Activated naive CD8-positive, alpha-beta T cell (primary cell): ENCODE results near the gene RXRA.

Experiments used
- H3K27ac Mint-ChIP-seq: one replicate; pipeline ENCODE4 v1.8.0; 2021; ENCODE audit warnings: mixed read lengths
- H3K27me3 Mint-ChIP-seq: one replicate; pipeline ENCODE4 v1.8.0; 2021; ENCODE audit warnings: mixed read lengths
- H3K36me3 Mint-ChIP-seq: one replicate; pipeline ENCODE4 v1.8.0; 2021; ENCODE audit warnings: mixed read lengths
- H3K4me1 Mint-ChIP-seq: one replicate; pipeline ENCODE4 v1.8.0; 2021; ENCODE audit warnings: low read depth, mixed read lengths
- H3K4me3 Mint-ChIP-seq: one replicate; pipeline ENCODE4 v1.8.0; 2021; ENCODE audit warnings: mild to moderate bottlenecking, mixed read lengths
- H3K9me3 Mint-ChIP-seq: one replicate; pipeline ENCODE4 v1.8.0; 2021; ENCODE audit warnings: low read depth, mixed read lengths

RXRA gene

DNA sequence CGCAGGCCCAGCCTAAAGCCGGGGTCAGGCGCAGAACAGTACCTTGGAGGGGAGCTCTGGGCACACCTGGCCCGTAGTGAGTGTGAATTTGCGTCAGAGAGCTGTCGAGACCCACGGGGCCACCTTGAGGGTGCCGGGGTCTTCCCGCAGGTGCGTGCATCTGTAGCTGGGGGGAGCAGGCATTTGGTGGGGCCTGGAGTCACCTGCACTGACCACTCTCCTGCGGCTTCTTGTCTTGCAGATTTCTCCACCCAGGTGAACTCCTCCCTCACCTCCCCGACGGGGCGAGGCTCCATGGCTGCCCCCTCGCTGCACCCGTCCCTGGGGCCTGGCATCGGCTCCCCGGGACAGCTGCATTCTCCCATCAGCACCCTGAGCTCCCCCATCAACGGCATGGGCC, 75.1 kb downstream of the RXRA start:
- no peak overlapping the region for H3K27ac Mint-ChIP-seq
- peaks cover 42% of the 10 kb centered on the region for H3K4me1 Mint-ChIP-seq
- no peaks in the 10 kb centered on the region for H3K27me3 Mint-ChIP-seq
- no peak overlapping the region for H3K4me3 Mint-ChIP-seq
- H3K36me3 Mint-ChIP-seq: no peaks in the 10 kb centered on the region
- no peaks in the 10 kb centered on the region for H3K9me3 Mint-ChIP-seq

DNA sequence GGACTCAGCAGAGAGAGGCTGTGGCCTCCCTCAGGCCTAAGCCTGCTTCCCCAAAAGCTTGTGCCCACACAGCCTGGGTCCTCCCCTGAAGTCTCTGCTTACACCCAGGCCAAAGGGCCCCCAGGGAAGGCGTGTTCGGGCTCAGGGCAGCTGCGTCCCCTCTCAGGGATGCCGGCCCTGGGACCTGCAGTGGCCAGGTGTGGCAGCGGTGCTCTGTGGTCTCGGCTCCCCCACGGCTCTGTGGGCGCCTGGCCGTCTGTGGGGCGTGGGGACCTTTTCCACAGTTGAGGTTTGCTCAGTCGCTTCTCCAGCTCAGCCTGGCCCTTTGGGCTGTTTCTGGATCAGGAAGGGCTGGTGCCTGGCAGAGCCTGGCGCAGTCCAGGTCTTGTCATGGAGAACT, 75.9 kb downstream of the RXRA start:
- no peaks in the 10 kb centered on the region for H3K36me3 Mint-ChIP-seq
- H3K27ac Mint-ChIP-seq: no peak overlapping the region
- peaks cover 41% of the 10 kb centered on the region for H3K4me1 Mint-ChIP-seq

DNA sequence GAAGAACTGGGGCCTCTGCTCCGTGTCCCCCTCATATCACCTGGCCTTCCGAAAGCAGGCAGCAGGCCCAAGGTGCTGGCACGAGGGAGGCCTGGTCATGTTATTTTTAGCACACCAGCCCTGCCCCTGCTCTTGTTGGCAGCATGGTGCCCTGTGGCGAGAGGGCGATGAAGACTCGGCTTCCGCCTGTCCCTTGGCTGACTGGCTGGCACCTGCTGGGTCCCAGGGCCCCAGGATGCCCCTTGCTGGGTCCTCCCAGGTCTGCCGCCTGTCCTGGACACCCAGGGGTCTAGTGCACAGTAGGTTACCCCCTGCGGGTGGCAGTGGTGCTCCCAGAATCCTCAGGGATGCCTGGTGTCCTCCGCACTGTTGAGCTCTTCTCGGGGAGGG, 77.0 kb downstream of the RXRA start:
- Mint-ChIP-seq H3K4me1 (peaks cover 33% of the 10 kb centered on the region), H3K27ac (no peak overlapping the region), H3K36me3 (no peaks in the 10 kb centered on the region), H3K9me3 (no peaks in the 10 kb centered on the region), H3K4me3 (no peak overlapping the region), H3K27me3 (no peaks in the 10 kb centered on the region)

More for the DNA sequence above, 75.9 kb downstream of the RXRA start:
- H3K9me3 Mint-ChIP-seq: no peaks in the 10 kb centered on the region
- no peaks in the 10 kb centered on the region for H3K27me3 Mint-ChIP-seq
- no peak overlapping the region for H3K4me3 Mint-ChIP-seq

DNA sequence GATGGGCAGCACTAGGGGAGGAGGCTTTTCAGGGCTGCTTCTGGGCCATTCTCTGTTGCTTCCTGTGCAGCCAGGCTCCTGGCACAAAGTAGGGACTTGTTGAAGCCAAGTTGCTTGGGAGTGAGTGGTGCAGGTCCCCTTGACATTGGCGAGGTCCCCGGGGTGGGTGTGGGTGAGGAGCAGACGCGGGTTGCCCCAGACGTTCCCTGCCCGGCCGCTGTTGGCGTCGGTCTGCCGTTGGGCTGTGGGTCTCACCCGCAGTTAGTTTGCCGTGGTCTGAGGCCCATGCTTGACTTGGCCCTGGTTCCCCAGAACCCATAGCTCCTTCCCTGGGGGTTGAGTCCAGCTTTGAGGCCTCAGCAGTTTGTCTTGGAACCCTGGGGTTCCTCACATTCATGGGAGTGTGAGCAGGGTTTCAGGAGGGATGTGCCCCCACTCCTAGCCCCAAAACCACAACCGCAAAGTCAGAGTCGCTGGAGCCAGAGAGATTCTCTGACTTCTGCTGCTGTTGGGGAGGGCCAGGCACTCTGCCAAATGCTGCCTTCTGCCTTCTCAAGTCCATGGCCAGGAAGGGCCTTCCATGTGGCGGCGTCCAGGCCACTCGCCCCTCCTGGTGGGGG, 77.5 kb downstream of the RXRA start:
- H3K27ac Mint-ChIP-seq: no peak overlapping the region
- H3K36me3 Mint-ChIP-seq: no peaks in the 10 kb centered on the region
- peaks cover 32% of the 10 kb centered on the region for H3K4me1 Mint-ChIP-seq
- H3K27me3 Mint-ChIP-seq: no peaks in the 10 kb centered on the region
- no peak overlapping the region for H3K4me3 Mint-ChIP-seq
- no peaks in the 10 kb centered on the region for H3K9me3 Mint-ChIP-seq

DNA sequence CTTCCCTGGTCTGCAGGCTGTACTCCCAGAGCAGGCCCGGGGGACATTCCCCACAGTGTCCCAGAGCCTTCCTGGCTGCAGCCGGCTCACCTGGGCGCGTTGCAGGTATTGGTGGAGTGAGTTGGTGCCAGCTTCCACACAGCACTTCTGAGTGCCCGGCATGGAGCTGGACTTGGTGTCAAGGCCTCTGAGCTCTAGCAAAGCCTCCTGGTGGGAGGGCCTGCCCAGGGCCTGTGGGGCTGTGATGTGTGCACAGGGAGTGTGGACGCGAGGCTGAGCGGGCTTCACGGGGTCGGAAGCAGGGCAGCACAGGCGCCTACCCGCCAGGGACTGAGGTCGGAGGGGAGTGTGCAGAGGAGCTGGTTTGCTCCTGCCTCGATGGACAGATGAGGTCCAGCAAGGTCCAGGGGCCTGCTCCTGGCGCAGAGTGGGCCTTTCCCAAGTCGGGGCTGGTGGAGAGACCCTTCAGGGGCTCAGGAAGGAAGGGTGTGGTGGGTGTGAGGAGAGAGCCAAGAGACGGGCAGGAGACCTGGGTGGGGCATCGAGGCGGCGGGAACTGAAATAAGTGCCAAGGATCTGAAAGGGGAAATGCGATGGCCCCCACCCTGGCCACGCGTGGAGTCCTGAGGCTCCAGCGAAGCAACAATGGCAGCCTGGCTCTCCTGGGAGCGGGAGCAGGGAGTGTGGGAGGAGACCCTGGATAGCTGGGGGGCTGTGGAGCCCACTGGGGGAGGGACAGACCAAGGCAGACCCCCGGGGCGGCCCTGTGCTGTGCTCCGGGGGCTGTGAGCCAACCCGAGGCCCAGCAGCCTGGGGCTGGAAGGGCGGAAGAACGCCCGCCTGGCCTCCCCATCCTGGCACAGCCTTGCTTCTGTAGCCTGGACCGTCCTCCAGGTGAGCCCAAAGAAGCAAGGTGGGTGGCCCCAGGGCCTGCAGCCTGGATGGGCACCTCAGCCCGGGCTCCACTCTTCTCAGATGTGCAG, 78.4 kb downstream of the RXRA start:
- H3K4me3 Mint-ChIP-seq: peak overlapping the region; percentile 40
- no peaks in the 10 kb centered on the region for H3K9me3 Mint-ChIP-seq
- no peaks in the 10 kb centered on the region for H3K36me3 Mint-ChIP-seq
- peaks cover 32% of the 10 kb centered on the region for H3K4me1 Mint-ChIP-seq
- no peak overlapping the region for H3K27ac Mint-ChIP-seq
- H3K27me3 Mint-ChIP-seq: no peaks in the 10 kb centered on the region

DNA sequence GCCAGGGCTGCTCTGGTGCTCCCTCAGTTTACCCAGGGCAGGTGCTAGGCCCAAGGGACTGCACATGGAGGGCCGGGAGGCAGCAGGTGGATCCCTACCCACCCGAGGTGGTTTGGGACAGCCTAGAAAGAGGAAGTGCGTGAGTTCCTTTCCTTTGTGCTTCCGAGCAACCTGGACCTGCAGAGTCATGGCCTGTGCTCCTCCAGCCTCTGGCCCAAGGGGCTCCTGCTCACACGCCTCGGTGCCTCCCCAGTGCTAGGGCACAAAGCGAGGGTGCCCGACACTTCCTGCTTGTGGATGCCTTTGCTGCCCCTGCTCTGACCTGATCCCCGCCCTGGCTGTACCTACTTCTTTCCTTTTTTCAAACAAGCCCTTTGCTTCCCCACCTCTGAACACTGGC, 79.3 kb downstream of the RXRA start:
- Mint-ChIP-seq H3K27me3 (no peaks in the 10 kb centered on the region), H3K36me3 (peaks cover 4% of the 10 kb centered on the region), H3K27ac (peak overlapping the region; percentile 34), H3K4me3 (peak overlapping the region; percentile 59), H3K9me3 (no peaks in the 10 kb centered on the region), H3K4me1 (peaks cover 35% of the 10 kb centered on the region)

DNA sequence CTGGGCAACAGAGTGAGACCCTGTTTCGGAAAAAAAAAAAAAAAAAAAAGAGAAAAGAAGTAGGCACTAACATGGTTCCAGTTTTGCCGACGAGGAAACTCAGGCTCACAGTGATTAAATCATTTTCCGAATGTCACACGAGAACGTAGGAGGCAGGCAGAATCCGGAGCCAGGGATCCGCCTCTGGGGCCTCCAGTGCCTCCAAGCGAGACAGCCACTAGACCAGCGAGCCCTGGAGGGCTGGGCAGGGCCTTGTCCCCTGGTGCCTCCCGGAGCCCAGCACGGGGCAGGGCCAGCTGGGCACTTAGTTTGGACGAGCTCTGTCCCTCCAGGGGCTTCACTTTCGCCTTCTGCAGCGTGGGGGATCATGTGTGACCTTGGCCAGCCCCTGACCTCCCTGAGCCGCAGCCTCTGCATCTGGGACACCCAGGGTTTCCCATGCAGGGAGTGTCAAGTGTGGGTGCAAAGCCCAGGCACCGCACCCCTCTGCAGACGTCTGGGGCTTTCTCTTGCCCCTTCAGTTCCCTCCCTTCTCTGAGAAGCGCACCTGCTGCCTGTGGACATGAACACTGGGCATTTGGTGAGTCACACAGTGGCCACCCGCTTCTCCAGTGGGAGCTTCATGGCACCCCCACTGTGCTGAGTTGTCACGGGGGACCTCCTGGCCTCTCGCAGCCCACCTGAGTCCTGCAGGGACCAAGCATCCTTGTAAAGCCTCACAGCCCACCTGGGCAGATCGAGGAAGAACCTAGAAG, 80.3 kb downstream of the RXRA start:
- Mint-ChIP-seq H3K27ac (peak overlapping the region; percentile 41), H3K27me3 (no peaks in the 10 kb centered on the region), H3K4me3 (peak overlapping the region; percentile 62), H3K36me3 (peaks cover 4% of the 10 kb centered on the region), H3K4me1 (peaks cover 35% of the 10 kb centered on the region), H3K9me3 (no peaks in the 10 kb centered on the region)

DNA sequence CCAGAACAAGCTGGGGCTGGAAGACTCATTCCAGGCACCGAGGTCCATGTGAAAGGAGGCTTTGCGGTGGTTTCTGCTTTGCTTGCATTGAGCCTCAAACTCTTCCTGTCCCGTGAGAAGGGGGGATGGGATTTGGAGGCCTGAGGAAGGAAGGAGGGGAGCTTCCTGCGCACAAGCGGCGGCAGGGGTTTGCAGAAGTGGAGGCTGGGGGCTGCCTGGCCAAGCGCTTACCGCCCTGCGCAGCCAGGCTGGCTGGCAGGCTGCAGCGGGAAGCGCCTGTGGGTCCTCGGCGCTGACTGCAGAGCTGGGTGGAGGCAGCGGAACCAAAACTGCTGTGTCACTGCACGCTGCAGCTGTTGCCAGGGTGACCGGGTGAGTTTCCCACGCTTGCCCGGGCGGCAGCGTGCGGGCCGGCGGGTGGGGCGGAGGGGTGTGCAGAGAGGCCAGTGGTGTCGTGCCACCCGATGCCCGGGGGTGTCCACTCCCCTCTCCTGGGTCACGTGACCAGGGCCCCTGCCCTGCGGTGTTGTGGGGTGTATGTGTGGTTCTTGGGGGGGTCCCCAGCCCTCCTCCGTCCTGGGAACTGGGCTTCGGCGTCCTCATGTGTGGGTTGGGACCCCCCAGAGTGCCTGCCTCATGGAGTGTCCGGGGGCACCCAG, 81.0 kb downstream of the RXRA start:
- H3K27me3 Mint-ChIP-seq: no peaks in the 10 kb centered on the region
- peak overlapping the region; percentile 62 for H3K4me3 Mint-ChIP-seq
- H3K27ac Mint-ChIP-seq: peak overlapping the region; percentile 41
- H3K4me1 Mint-ChIP-seq: peaks cover 35% of the 10 kb centered on the region
- H3K36me3 Mint-ChIP-seq: peaks cover 4% of the 10 kb centered on the region
- H3K9me3 Mint-ChIP-seq: no peaks in the 10 kb centered on the region

DNA sequence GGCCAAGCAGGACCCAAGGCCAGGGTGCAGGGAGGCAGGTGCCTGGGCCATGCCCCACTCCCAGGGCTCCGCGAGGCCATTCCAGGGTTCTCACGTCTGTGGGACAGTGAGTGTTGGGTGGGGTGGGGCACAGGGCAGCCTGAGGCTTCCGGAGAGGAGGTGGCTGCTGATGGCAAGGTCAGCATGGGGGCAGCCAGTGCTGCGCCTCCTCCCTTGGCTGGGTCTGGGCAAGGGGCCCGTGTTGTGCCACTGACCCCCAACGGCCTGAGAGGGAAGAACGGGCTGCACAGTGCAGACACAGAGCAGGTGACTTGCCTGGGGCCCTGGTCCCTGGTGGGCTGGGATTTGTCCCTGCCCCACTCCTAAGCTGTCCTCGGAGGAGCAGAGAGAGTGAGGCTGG, 82.1 kb downstream of the RXRA start:
- H3K36me3 Mint-ChIP-seq: peaks cover 4% of the 10 kb centered on the region

DNA sequence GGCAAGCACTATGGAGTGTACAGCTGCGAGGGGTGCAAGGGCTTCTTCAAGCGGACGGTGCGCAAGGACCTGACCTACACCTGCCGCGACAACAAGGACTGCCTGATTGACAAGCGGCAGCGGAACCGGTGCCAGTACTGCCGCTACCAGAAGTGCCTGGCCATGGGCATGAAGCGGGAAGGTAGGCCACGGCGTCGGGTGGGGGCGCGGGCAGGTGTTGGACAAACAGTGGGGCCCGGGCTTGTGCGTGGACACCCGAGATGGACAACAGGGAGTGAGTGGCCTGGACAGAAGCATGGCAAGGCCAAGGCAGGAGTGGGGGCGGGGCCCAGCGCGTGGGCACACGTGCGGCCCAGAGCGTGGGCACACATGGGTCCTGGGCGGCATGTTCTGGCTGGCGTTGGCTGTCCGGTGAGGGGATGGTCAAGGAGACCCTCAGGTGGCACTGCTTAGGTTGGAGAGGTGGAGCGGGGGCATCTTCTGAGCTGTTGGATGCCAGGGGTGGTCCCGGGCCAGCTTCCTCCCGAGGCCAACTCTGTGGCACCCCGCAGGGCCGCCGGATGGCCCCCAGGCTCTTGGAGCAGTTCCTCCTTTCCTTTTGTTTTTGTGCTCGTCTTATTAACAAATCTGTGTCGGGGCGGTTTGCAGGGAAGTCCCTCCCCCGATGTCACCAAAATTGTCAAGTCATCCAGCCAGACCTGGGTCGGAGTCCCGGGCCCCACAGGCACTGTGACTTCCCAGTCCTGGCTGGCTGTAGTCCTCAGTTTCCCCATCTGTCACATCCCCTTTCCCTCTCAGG, 82.9 kb downstream of the RXRA start:
- Mint-ChIP-seq H3K4me3 (no peak overlapping the region), H3K9me3 (no peaks in the 10 kb centered on the region), H3K4me1 (peaks cover 33% of the 10 kb centered on the region), H3K27me3 (no peaks in the 10 kb centered on the region), H3K36me3 (peaks cover 4% of the 10 kb centered on the region), H3K27ac (no peak overlapping the region)

More for the DNA sequence above, 82.1 kb downstream of the RXRA start:
- Mint-ChIP-seq H3K27me3 (no peaks in the 10 kb centered on the region), H3K27ac (no peak overlapping the region), H3K4me1 (peaks cover 40% of the 10 kb centered on the region), H3K9me3 (no peaks in the 10 kb centered on the region), H3K4me3 (no peak overlapping the region)

DNA sequence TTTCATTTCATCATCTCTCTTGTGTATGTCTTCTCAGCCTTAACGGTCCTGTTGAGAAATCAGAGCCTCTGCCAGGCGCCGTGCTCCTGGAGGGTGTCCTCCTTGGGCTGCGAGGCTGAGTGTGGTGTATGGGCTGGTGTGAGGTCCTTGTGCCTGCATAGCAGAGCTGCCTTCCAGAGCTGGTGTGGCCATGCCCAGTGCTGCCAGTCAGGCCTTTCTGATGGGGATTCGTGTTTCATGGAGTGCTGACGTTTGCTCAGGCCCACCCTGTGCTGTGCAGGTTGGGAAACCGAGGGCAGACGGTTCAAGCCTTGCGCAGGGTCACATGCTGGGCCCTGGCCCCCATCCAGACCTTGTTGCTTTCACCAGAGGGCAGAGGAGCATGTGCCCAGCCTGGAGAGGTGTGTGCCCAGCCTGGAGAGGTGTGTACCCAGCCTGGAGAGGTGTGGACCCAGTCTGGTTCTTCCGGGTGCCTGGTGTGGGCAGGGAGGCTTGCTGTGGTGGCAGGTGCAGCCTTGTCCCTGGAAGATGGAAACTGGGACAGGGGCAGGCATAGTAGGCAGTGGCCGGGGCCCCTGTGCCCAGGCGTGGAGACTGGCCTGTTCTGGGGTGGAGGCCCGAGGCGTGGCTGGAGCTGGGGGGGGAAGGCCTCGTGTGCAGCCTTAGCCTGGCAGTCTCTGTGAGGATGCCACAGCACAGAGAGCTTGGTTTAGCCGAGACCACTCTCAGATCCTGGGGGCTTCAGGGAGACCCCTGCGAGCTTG, 84.0 kb downstream of the RXRA start:
- Mint-ChIP-seq H3K36me3 (peaks cover 4% of the 10 kb centered on the region), H3K4me3 (no peak overlapping the region), H3K27ac (no peak overlapping the region), H3K27me3 (no peaks in the 10 kb centered on the region), H3K4me1 (peaks cover 26% of the 10 kb centered on the region), H3K9me3 (no peaks in the 10 kb centered on the region)

DNA sequence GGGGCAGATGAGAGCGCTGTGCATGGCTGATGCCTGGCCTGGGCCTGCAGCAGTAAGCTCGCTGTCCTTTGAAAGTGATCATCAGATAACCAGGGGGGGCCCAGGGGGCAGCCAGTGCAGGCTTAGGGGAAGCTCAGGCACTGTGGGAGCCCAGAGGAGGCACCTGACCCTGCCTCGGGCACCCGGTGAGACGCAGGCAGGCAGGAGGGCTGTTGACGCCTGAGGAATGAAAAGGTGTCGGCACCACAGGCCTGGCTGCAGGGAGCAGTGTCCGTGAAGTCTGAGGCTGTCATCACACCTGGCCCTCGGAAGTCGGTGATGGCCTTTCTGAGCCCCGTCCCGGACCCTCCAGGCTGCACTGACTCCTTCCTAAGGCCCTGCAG, 84.6 kb downstream of the RXRA start:
- Mint-ChIP-seq H3K4me1 (peaks cover 20% of the 10 kb centered on the region), H3K4me3 (no peak overlapping the region), H3K9me3 (no peaks in the 10 kb centered on the region), H3K36me3 (peaks cover 4% of the 10 kb centered on the region), H3K27me3 (no peaks in the 10 kb centered on the region), H3K27ac (no peak overlapping the region)

DNA sequence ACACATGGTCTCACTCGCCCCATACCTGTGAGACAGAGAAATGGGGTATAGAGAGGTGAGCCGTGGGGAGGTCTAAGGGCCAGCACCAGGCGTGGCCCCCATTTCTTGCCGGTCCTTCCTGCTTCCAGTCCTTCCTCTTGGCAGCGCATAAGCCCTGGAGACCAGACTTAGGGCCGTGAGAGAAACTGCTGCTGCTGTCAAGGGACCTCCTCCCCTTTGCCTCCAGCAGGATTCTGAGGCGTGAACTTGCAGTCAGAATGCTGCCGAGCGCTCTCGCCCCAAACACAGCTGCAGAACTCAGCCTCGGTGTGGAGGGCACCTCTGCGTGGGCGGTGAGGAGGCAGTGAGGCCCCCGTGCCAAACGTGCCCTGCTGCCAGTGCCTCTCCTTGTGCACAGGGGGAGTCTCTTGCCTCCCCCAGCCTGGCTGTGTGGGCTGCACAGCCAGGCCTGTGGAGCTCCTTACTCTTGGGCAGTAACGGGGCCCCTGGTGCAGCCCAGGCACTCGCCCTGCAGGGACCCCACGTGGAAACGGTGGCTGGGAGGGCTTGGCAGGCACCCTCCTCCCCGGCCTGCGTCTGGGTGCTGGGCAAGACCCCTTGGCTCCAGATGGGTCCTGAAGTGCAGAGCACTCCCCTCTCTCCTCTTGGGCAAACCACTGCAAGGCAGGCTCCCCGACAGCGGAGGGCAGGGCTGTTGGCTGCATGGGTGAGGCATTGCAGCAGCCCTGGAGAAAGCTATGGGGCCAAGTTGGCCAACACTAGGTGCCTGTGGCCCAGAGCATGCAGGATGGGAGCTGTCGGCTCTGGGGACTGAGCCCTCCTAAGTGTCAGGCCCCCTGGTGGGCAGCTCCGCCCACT, 85.4 kb downstream of the RXRA start:
- no peak overlapping the region for H3K4me3 Mint-ChIP-seq
- no peaks in the 10 kb centered on the region for H3K27me3 Mint-ChIP-seq
- no peak overlapping the region for H3K27ac Mint-ChIP-seq
- peaks cover 16% of the 10 kb centered on the region for H3K4me1 Mint-ChIP-seq
- H3K9me3 Mint-ChIP-seq: no peaks in the 10 kb centered on the region
- peaks cover 4% of the 10 kb centered on the region for H3K36me3 Mint-ChIP-seq
